Measurements from ENCODE around the gene SLC4A1.
A peak's percentile ranks its signal among the peaks of the same experiment; 100 is the strongest.
"Not testable (repeated sequence)": the region's sequence is repeated elsewhere in the genome, so short reads cannot be mapped to it uniquely, and the experiment has no call there.

Gene SLC4A1

GRCh38 chr17:44255915-44256314, 12.0 kb downstream of the SLC4A1 start:
- no peak for DNase-seq

GRCh38 chr17:44254361-44255095, 13.4 kb downstream of the SLC4A1 start:
- no peak for DNase-seq

- no peak for DNase-seq
Observed at GRCh38 chr17:44253006-44253405, 14.9 kb downstream of the SLC4A1 start.

GRCh38 chr17:44251062-44251461, 16.9 kb downstream of the SLC4A1 start:
- no peak for DNase-seq

GRCh38 chr17:44249501-44250246, 18.3 kb downstream of the SLC4A1 start:
- DNase-seq: no peak

- no peak for DNase-seq
Observed at GRCh38 chr17:44247876-44248736, 19.8 kb downstream of the SLC4A1 start.

- DNase-seq: no peak
Observed at GRCh38 chr17:44247440-44247841, 20.5 kb downstream of the SLC4A1 start.

GRCh38 chr17:44241106-44241624, 26.8 kb downstream of the SLC4A1 start:
- no peak for DNase-seq

GRCh38 chr17:44237886-44238285, 30.0 kb downstream of the SLC4A1 start:
- DNase-seq: not testable (repeated sequence)

GRCh38 chr17:44236444-44236991, 31.4 kb downstream of the SLC4A1 start:
- no peak for DNase-seq

GRCh38 chr17:44235583-44235936, 32.4 kb downstream of the SLC4A1 start:
- DNase-seq: no peak

- DNase-seq: no peak
Observed at GRCh38 chr17:44233582-44233981, 34.4 kb downstream of the SLC4A1 start.

- no peak for DNase-seq
Observed at GRCh38 chr17:44232061-44232460, 35.9 kb downstream of the SLC4A1 start.

- no peak for DNase-seq
Observed at GRCh38 chr17:44230140-44230539, 37.8 kb downstream of the SLC4A1 start.

- DNase-seq: no peak
Observed at GRCh38 chr17:44229090-44229489, 38.8 kb downstream of the SLC4A1 start.

- peak in 1 of 2 experiments; percentile 24 for DNase-seq
Observed at GRCh38 chr17:44223541-44224071, 44.3 kb downstream of the SLC4A1 start.

- DNase-seq: peak in 1 of 2 experiments; percentile 80
Observed at GRCh38 chr17:44222112-44222869, 45.6 kb downstream of the SLC4A1 start.

GRCh38 chr17:44221862-44222111, 46.1 kb downstream of the SLC4A1 start:
- no peak for DNase-seq

- DNase-seq: peak in 1 of 2 experiments; percentile 62
Observed at GRCh38 chr17:44221084-44221861, 46.7 kb downstream of the SLC4A1 start.

- DNase-seq: no peak
Observed at GRCh38 chr17:44220213-44221083, 47.5 kb downstream of the SLC4A1 start.
